Fibroblast of gingiva (primary cell): ENCODE data around the gene KIRREL2.
"Not testable (repeated sequence)": the region's sequence is repeated elsewhere in the genome, so short reads cannot be mapped to it uniquely, and the experiment has no call there.

Experiments used
- DNase-seq: peaks from one replicate; pipeline ENCODE4 v3.0.0-alpha.2; 2011; ENCODE audit warnings: low read depth

KIRREL2 gene

GRCh38 chr19:35899547-35900214 is 43.0 kb downstream of the KIRREL2 start:
- DNase-seq, result peak; percentile 77

- peak; percentile 69 for DNase-seq
These were observed 44.4 kb downstream of the KIRREL2 start for GRCh38 chr19:35901055-35901644.

GRCh38 chr19:35901854-35902661 is 45.3 kb downstream of the KIRREL2 start, which contains the start of gene HCST:
TSS of gene HCST (plus strand) at chr19:35902529. CDS start at chr19:35902594, 65 bp downstream.
- DNase-seq, result peak; percentile 30

- DNase-seq, result no peak
These were observed 46.3 kb downstream of the KIRREL2 start for GRCh38 chr19:35902870-35903475.

GRCh38 chr19:35903550-35904179 is 47.0 kb downstream of the KIRREL2 start:
- peak; percentile 59 for DNase-seq

- DNase-seq, result no peak
These were observed 47.8 kb downstream of the KIRREL2 start for GRCh38 chr19:35904311-35905068.

- DNase-seq, result no peak
These were observed 48.5 kb downstream of the KIRREL2 start for GRCh38 chr19:35905178-35905727.

- no peak for DNase-seq
These were observed 50.6 kb downstream of the KIRREL2 start for GRCh38 chr19:35907377-35907745.

GRCh38 chr19:35908010-35908441 is 51.3 kb downstream of the KIRREL2 start, which contains the start of gene TYROBP:
TSS of gene TYROBP (minus strand) at chr19:35908295. CDS start at chr19:35908228, 67 bp downstream.
- no peak for DNase-seq

GRCh38 chr19:35908973-35909683 is 52.4 kb downstream of the KIRREL2 start:
- DNase-seq, result no peak

- no peak for DNase-seq
These were observed 52.9 kb downstream of the KIRREL2 start for GRCh38 chr19:35909684-35910035.

- DNase-seq, result not testable (repeated sequence)
These were observed 53.6 kb downstream of the KIRREL2 start for GRCh38 chr19:35910355-35910754.

- no peak for DNase-seq
These were observed 54.5 kb downstream of the KIRREL2 start for GRCh38 chr19:35911173-35911572.

GRCh38 chr19:35911790-35912189 is 55.1 kb downstream of the KIRREL2 start:
- DNase-seq, result no peak

GRCh38 chr19:35913589-35913988 is 56.9 kb downstream of the KIRREL2 start:
- no peak for DNase-seq

- DNase-seq, result no peak
These were observed 58.7 kb downstream of the KIRREL2 start for GRCh38 chr19:35915443-35915842.
